GM23248 (cell line): ENCODE measurements around the gene GNAS.

Experiments used
- EZH2 ChIP-seq: fragments of 200-600 bp; sonication (generic); IDR thresholded peaks from 2 replicates; pipeline ENCODE4 v1.6.1; 2018; ENCODE audit warnings: antibody characterized with exemption, mild to moderate bottlenecking; ENCODE audit not compliant: insufficient read depth, poor library complexity, severe bottlenecking
- EZH2phosphoT487 ChIP-seq: fragments of 200-600 bp; sonication (generic); IDR thresholded peaks from 2 replicates; pipeline ENCODE4 v1.6.1; 2018; ENCODE audit warnings: antibody characterized with exemption, moderate library complexity, mild to moderate bottlenecking, low read depth; ENCODE audit not compliant: insufficient read depth

- TF ChIP-seq EZH2 = no peak
- TF ChIP-seq EZH2phosphoT487 = no peak
These were observed 14.3 kb upstream of the GNAS start for GRCh38 chr20:58838174-58838573.
